GM12878 (cell line): ENCODE data around the gene SLC13A3. TPM values are rescaled to one million over a fixed set of nuclear protein-coding genes. Genes with fewer than 3 reads are reported as not detected.

Experiments used
- E2F8 ChIP-seq: fragments of 450-650 bp; IDR thresholded peaks from 2 replicates; pipeline ENCODE4 v1.6.1; 2018; ENCODE audit warnings: mild to moderate bottlenecking, low read depth, moderate library complexity; ENCODE audit not compliant: partially characterized antibody
- PKNOX1 ChIP-seq: fragments of 450-650 bp; IDR thresholded peaks from 2 replicates; pipeline ENCODE4 v1.6.1; 2016; ENCODE audit warnings: mild to moderate bottlenecking
- SIN3A ChIP-seq: IDR thresholded peaks from 2 replicates; pipeline ENCODE4 v1.6.1; 2012; ENCODE audit warnings: low read depth, low read length, improper control_type of control experiment
- SMC3 ChIP-seq: IDR thresholded peaks from 2 replicates; pipeline ENCODE4 v1.6.1; 2011; ENCODE audit warnings: low read length, improper control_type of control experiment, borderline replicate concordance
- STAT3 ChIP-seq: IDR thresholded peaks from 2 replicates; pipeline ENCODE4 v1.6.1; 2011; ENCODE audit warnings: low read depth, low read length, improper control_type of control experiment
- USF1 ChIP-seq: IDR thresholded peaks from 2 replicates; pipeline ENCODE4 v1.6.1; 2011; ENCODE audit warnings: borderline replicate concordance, low read depth, mild to moderate bottlenecking, moderate library complexity, mixed read lengths, low read length; ENCODE audit not compliant: insufficient read depth; ENCODE audit errors: extremely low read length
- ZBTB40 ChIP-seq: fragments of 450-650 bp; IDR thresholded peaks from 2 replicates; pipeline ENCODE4 v1.6.1; 2016; ENCODE audit warnings: mild to moderate bottlenecking, moderate library complexity, borderline replicate concordance
- ZNF217 ChIP-seq: fragments of 450-650 bp; IDR thresholded peaks from 2 replicates; pipeline ENCODE4 v1.6.1; 2017; ENCODE audit warnings: antibody characterized with exemption, mild to moderate bottlenecking
- polyA plus RNA-seq, 11 experiments: library from polyadenylated mRNA; depleted of rRNA in 4 of 11; unstranded in 6 of 11; stranded (reverse) in 5 of 11; fragments of >200 nt; fragmentation: Nextera tagmentation in 4 of 11; fragmentation: Illumina TruSeq in 1 of 11; extraction: Ambion mirVana in 4 of 11; extraction: Trizol in 1 of 11; gene quantifications; 1 replicate in 1 of 11; 2 replicates in 10 of 11; pipeline versions ENCODE4 v1.2.1 to v1.2.3, GENCODE V29; 2011 to 2016; ENCODE audit warnings: inconsistent platforms in 2 of 11, missing spikeins in 2 of 11, low read depth in 1 of 11
- total RNA-seq, 4 experiments: library from RNA; depleted of rRNA in 3 of 4; stranded (reverse); fragments of >200 nt in 3 of 4; fragmentation: Illumina TruSeq in 1 of 4; extraction: Trizol in 1 of 4; gene quantifications; 2 replicates each; pipeline versions ENCODE4 v1.2.1 to v1.2.3, GENCODE V29; 2013 to 2021
- TF ChIP-seq, protein P1 (sequence below): fragments of 450-650 bp; IDR thresholded peaks from 2 replicates; pipeline ENCODE4 v1.6.1; 2016; ENCODE audit warnings: mild to moderate bottlenecking
- TF ChIP-seq, protein P2 (sequence below): fragments of 450-650 bp; conservative IDR thresholded peaks from 2 replicates; pipeline ENCODE4 v1.6.1; 2017; ENCODE audit warnings: mild to moderate bottlenecking, moderate library complexity
- TF ChIP-seq, protein P3 (sequence below): fragments of 150-350 bp; IDR thresholded peaks from 2 replicates; pipeline ENCODE4 v1.6.1; 2016; ENCODE audit warnings: low read depth, low read length

SLC13A3 gene
- total and polyA plus RNA-seq, 10 of the 15 experiments (the other 5 are each of a cell fraction or from before 2014, with no cell fraction given): 0.03 to 0.76 (median 0.07) TPM; not detected in 4

DNA sequence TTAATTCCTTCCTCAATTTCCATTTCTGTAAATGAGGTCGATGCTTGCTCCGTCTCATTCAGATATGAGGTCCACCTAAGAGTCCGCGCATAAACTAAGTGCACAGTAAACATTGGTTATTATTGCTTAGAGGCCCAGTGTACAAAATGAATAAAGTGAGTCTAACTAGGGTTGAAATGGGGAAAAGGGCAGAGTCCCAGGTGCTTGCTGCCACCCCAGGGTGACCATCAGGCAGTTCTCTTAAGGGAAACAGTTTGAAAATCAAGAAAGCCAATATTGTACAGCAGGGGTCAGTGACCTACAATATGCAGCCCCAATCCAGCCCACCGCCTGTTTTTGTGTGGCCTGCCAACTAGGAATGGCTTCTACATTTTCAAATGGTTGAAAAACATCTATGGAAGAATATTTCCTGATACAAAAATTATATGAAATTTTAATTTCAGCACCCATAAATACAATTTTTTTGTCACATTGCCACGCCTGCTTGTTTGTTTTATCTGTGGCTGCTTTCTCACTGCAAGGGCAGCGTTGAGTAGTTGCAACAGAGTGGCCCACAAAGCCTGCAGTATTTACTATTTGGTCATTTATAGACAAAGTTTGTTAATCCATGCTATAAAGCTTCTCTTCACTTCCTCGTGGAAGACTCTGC is 43.3 kb downstream of the SLC13A3 start (continued):
- TF ChIP-seq, protein P1, sequence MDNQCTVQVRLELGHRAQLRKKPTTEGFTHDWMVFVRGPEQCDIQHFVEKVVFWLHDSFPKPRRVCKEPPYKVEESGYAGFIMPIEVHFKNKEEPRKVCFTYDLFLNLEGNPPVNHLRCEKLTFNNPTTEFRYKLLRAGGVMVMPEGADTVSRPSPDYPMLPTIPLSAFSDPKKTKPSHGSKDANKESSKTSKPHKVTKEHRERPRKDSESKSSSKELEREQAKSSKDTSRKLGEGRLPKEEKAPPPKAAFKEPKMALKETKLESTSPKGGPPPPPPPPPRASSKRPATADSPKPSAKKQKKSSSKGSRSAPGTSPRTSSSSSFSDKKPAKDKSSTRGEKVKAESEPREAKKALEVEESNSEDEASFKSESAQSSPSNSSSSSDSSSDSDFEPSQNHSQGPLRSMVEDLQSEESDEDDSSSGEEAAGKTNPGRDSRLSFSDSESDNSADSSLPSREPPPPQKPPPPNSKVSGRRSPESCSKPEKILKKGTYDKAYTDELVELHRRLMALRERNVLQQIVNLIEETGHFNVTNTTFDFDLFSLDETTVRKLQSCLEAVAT: no peak
- no peak for TF ChIP-seq PKNOX1
- TF ChIP-seq SMC3: no peak
- TF ChIP-seq, protein P2, sequence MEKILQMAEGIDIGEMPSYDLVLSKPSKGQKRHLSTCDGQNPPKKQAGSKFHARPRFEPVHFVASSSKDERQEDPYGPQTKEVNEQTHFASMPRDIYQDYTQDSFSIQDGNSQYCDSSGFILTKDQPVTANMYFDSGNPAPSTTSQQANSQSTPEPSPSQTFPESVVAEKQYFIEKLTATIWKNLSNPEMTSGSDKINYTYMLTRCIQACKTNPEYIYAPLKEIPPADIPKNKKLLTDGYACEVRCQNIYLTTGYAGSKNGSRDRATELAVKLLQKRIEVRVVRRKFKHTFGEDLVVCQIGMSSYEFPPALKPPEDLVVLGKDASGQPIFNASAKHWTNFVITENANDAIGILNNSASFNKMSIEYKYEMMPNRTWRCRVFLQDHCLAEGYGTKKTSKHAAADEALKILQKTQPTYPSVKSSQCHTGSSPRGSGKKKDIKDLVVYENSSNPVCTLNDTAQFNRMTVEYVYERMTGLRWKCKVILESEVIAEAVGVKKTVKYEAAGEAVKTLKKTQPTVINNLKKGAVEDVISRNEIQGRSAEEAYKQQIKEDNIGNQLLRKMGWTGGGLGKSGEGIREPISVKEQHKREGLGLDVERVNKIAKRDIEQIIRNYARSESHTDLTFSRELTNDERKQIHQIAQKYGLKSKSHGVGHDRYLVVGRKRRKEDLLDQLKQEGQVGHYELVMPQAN: no peak
- TF ChIP-seq, protein P3, sequence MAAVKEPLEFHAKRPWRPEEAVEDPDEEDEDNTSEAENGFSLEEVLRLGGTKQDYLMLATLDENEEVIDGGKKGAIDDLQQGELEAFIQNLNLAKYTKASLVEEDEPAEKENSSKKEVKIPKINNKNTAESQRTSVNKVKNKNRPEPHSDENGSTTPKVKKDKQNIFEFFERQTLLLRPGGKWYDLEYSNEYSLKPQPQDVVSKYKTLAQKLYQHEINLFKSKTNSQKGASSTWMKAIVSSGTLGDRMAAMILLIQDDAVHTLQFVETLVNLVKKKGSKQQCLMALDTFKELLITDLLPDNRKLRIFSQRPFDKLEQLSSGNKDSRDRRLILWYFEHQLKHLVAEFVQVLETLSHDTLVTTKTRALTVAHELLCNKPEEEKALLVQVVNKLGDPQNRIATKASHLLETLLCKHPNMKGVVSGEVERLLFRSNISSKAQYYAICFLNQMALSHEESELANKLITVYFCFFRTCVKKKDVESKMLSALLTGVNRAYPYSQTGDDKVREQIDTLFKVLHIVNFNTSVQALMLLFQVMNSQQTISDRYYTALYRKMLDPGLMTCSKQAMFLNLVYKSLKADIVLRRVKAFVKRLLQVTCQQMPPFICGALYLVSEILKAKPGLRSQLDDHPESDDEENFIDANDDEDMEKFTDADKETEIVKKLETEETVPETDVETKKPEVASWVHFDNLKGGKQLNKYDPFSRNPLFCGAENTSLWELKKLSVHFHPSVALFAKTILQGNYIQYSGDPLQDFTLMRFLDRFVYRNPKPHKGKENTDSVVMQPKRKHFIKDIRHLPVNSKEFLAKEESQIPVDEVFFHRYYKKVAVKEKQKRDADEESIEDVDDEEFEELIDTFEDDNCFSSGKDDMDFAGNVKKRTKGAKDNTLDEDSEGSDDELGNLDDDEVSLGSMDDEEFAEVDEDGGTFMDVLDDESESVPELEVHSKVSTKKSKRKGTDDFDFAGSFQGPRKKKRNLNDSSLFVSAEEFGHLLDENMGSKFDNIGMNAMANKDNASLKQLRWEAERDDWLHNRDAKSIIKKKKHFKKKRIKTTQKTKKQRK: no peak
- no peak for TF ChIP-seq SIN3A
- no peak for TF ChIP-seq ZBTB40
- TF ChIP-seq E2F8: no peak
- no peak for TF ChIP-seq STAT3
- TF ChIP-seq USF1: no peak
- TF ChIP-seq ZNF217: no peak
